Measurements from ENCODE around the gene CD9.
"Not testable (repeated sequence)": the region's sequence is repeated elsewhere in the genome, so short reads cannot be mapped to it uniquely, and the experiment has no call there.

CD9 gene

GRCh38 chr12:6207259-6207925, 7.2 kb downstream of the CD9 start:
- H3K9me3 ChIP-seq (ENCODE audit: control insufficient read depth, low read length) = no peaks in the 10 kb centered on the region
- H3K4me1 ChIP-seq (ENCODE audit: control insufficient read depth, insufficient read depth, low read length, poor library complexity, severe bottlenecking) = no peaks in the 10 kb centered on the region
- no peak overlapping the region for H3K27ac ChIP-seq (ENCODE audit: insufficient read depth, low read length, poor library complexity, severe bottlenecking)
- H3K36me3 ChIP-seq (ENCODE audit: control insufficient read depth, insufficient read depth, low read length) = no peaks in the 10 kb centered on the region
- DNase-seq = no peak
- H3K4me3 ChIP-seq (ENCODE audit: insufficient read depth, low read depth, low read length, poor library complexity, severe bottlenecking) = no peak overlapping the region
- no peaks in the 10 kb centered on the region for H3K27me3 ChIP-seq (replicated peaks; ENCODE audit: control insufficient read depth, insufficient read depth, low read length, poor library complexity, severe bottlenecking)

- H3K36me3 ChIP-seq (ENCODE audit: control insufficient read depth, insufficient read depth, low read length) = no peaks in the 10 kb centered on the region
- no peaks in the 10 kb centered on the region for H3K9me3 ChIP-seq (ENCODE audit: control insufficient read depth, low read length)
- no peaks in the 10 kb centered on the region for H3K27me3 ChIP-seq (replicated peaks; ENCODE audit: control insufficient read depth, insufficient read depth, low read length, poor library complexity, severe bottlenecking)
- no peak overlapping the region for H3K4me3 ChIP-seq (ENCODE audit: insufficient read depth, low read depth, low read length, poor library complexity, severe bottlenecking)
- no peak overlapping the region for H3K27ac ChIP-seq (ENCODE audit: insufficient read depth, low read length, poor library complexity, severe bottlenecking)
- H3K4me1 ChIP-seq (ENCODE audit: control insufficient read depth, insufficient read depth, low read length, poor library complexity, severe bottlenecking) = no peaks in the 10 kb centered on the region
- DNase-seq = no peak
Observed at GRCh38 chr12:6208130-6208529, 7.9 kb downstream of the CD9 start.

GRCh38 chr12:6209428-6209827, 9.2 kb downstream of the CD9 start:
- H3K4me3 ChIP-seq (ENCODE audit: insufficient read depth, low read depth, low read length, poor library complexity, severe bottlenecking); H3K9me3 ChIP-seq (ENCODE audit: control insufficient read depth, low read length); H3K4me1 ChIP-seq (ENCODE audit: control insufficient read depth, insufficient read depth, low read length, poor library complexity, severe bottlenecking); H3K27me3 ChIP-seq (replicated peaks; ENCODE audit: control insufficient read depth, insufficient read depth, low read length, poor library complexity, severe bottlenecking); DNase-seq; H3K36me3 ChIP-seq (ENCODE audit: control insufficient read depth, insufficient read depth, low read length); H3K27ac ChIP-seq (ENCODE audit: insufficient read depth, low read length, poor library complexity, severe bottlenecking): not testable (repeated sequence)

GRCh38 chr12:6211421-6211869, 11.2 kb downstream of the CD9 start:
- H3K36me3 ChIP-seq (ENCODE audit: control insufficient read depth, insufficient read depth, low read length) = no peaks in the 10 kb centered on the region
- no peaks in the 10 kb centered on the region for H3K9me3 ChIP-seq (ENCODE audit: control insufficient read depth, low read length)
- no peaks in the 10 kb centered on the region for H3K27me3 ChIP-seq (replicated peaks; ENCODE audit: control insufficient read depth, insufficient read depth, low read length, poor library complexity, severe bottlenecking)
- no peak overlapping the region for H3K4me3 ChIP-seq (ENCODE audit: insufficient read depth, low read depth, low read length, poor library complexity, severe bottlenecking)
- no peaks in the 10 kb centered on the region for H3K4me1 ChIP-seq (ENCODE audit: control insufficient read depth, insufficient read depth, low read length, poor library complexity, severe bottlenecking)
- no peak for DNase-seq
- no peak overlapping the region for H3K27ac ChIP-seq (ENCODE audit: insufficient read depth, low read length, poor library complexity, severe bottlenecking)

GRCh38 chr12:6212086-6212485, 11.9 kb downstream of the CD9 start:
- H3K4me1 ChIP-seq (ENCODE audit: control insufficient read depth, insufficient read depth, low read length, poor library complexity, severe bottlenecking) = no peaks in the 10 kb centered on the region
- H3K4me3 ChIP-seq (ENCODE audit: insufficient read depth, low read depth, low read length, poor library complexity, severe bottlenecking) = no peak overlapping the region
- H3K36me3 ChIP-seq (ENCODE audit: control insufficient read depth, insufficient read depth, low read length) = no peaks in the 10 kb centered on the region
- no peak for DNase-seq
- H3K27me3 ChIP-seq (replicated peaks; ENCODE audit: control insufficient read depth, insufficient read depth, low read length, poor library complexity, severe bottlenecking) = no peaks in the 10 kb centered on the region
- no peak overlapping the region for H3K27ac ChIP-seq (ENCODE audit: insufficient read depth, low read length, poor library complexity, severe bottlenecking)
- no peaks in the 10 kb centered on the region for H3K9me3 ChIP-seq (ENCODE audit: control insufficient read depth, low read length)

GRCh38 chr12:6213969-6214368, 13.8 kb downstream of the CD9 start:
- Histone ChIP-seq H3K4me3 (ENCODE audit: insufficient read depth, low read depth, low read length, poor library complexity, severe bottlenecking) (no peak overlapping the region), H3K36me3 (ENCODE audit: control insufficient read depth, insufficient read depth, low read length) (no peaks in the 10 kb centered on the region), H3K4me1 (ENCODE audit: control insufficient read depth, insufficient read depth, low read length, poor library complexity, severe bottlenecking) (no peaks in the 10 kb centered on the region), H3K9me3 (ENCODE audit: control insufficient read depth, low read length) (no peaks in the 10 kb centered on the region), H3K27ac (ENCODE audit: insufficient read depth, low read length, poor library complexity, severe bottlenecking) (no peak overlapping the region), H3K27me3 (replicated peaks; ENCODE audit: control insufficient read depth, insufficient read depth, low read length, poor library complexity, severe bottlenecking) (no peaks in the 10 kb centered on the region)
- no peak for DNase-seq

- Histone ChIP-seq H3K27ac (ENCODE audit: insufficient read depth, low read length, poor library complexity, severe bottlenecking) (no peak overlapping the region), H3K9me3 (ENCODE audit: control insufficient read depth, low read length) (no peaks in the 10 kb centered on the region), H3K27me3 (replicated peaks; ENCODE audit: control insufficient read depth, insufficient read depth, low read length, poor library complexity, severe bottlenecking) (no peaks in the 10 kb centered on the region), H3K36me3 (ENCODE audit: control insufficient read depth, insufficient read depth, low read length) (no peaks in the 10 kb centered on the region), H3K4me3 (ENCODE audit: insufficient read depth, low read depth, low read length, poor library complexity, severe bottlenecking) (no peak overlapping the region), H3K4me1 (ENCODE audit: control insufficient read depth, insufficient read depth, low read length, poor library complexity, severe bottlenecking) (no peaks in the 10 kb centered on the region)
- no peak for DNase-seq
Observed at GRCh38 chr12:6214633-6215032, 14.4 kb downstream of the CD9 start.

GRCh38 chr12:6215120-6215807, 15.1 kb downstream of the CD9 start:
- no peak for DNase-seq
- Histone ChIP-seq H3K27ac (ENCODE audit: insufficient read depth, low read length, poor library complexity, severe bottlenecking) (no peak overlapping the region), H3K9me3 (ENCODE audit: control insufficient read depth, low read length) (no peaks in the 10 kb centered on the region), H3K4me3 (ENCODE audit: insufficient read depth, low read depth, low read length, poor library complexity, severe bottlenecking) (no peak overlapping the region), H3K4me1 (ENCODE audit: control insufficient read depth, insufficient read depth, low read length, poor library complexity, severe bottlenecking) (no peaks in the 10 kb centered on the region), H3K27me3 (replicated peaks; ENCODE audit: control insufficient read depth, insufficient read depth, low read length, poor library complexity, severe bottlenecking) (no peaks in the 10 kb centered on the region), H3K36me3 (ENCODE audit: control insufficient read depth, insufficient read depth, low read length) (no peaks in the 10 kb centered on the region)

- Histone ChIP-seq H3K27ac (ENCODE audit: insufficient read depth, low read length, poor library complexity, severe bottlenecking) (no peak overlapping the region), H3K4me3 (ENCODE audit: insufficient read depth, low read depth, low read length, poor library complexity, severe bottlenecking) (no peak overlapping the region), H3K4me1 (ENCODE audit: control insufficient read depth, insufficient read depth, low read length, poor library complexity, severe bottlenecking) (no peaks in the 10 kb centered on the region), H3K27me3 (replicated peaks; ENCODE audit: control insufficient read depth, insufficient read depth, low read length, poor library complexity, severe bottlenecking) (no peaks in the 10 kb centered on the region), H3K9me3 (ENCODE audit: control insufficient read depth, low read length) (no peaks in the 10 kb centered on the region), H3K36me3 (ENCODE audit: control insufficient read depth, insufficient read depth, low read length) (no peaks in the 10 kb centered on the region)
- DNase-seq = no peak
Observed at GRCh38 chr12:6215932-6216494, 15.8 kb downstream of the CD9 start.

GRCh38 chr12:6216581-6216980, 16.4 kb downstream of the CD9 start:
- H3K27me3 ChIP-seq (replicated peaks; ENCODE audit: control insufficient read depth, insufficient read depth, low read length, poor library complexity, severe bottlenecking) = no peaks in the 10 kb centered on the region
- no peak overlapping the region for H3K27ac ChIP-seq (ENCODE audit: insufficient read depth, low read length, poor library complexity, severe bottlenecking)
- H3K9me3 ChIP-seq (ENCODE audit: control insufficient read depth, low read length) = no peaks in the 10 kb centered on the region
- DNase-seq = no peak
- H3K4me3 ChIP-seq (ENCODE audit: insufficient read depth, low read depth, low read length, poor library complexity, severe bottlenecking) = no peak overlapping the region
- H3K36me3 ChIP-seq (ENCODE audit: control insufficient read depth, insufficient read depth, low read length) = no peaks in the 10 kb centered on the region
- no peaks in the 10 kb centered on the region for H3K4me1 ChIP-seq (ENCODE audit: control insufficient read depth, insufficient read depth, low read length, poor library complexity, severe bottlenecking)
